HL-60 (cell line): ENCODE results near the gene FAM43A.
A peak's percentile ranks its signal among the peaks of the same experiment; 100 is the strongest.

Experiments used
- GABPA ChIP-seq: IDR thresholded peaks from 2 replicates; pipeline ENCODE4 v1.6.1; 2012; ENCODE audit warnings: low read depth
- POLR2AphosphoS5 ChIP-seq: IDR thresholded peaks from 2 replicates; pipeline ENCODE4 v1.6.1; 2012; ENCODE audit warnings: low read depth
- REST ChIP-seq: IDR thresholded peaks from 2 replicates; pipeline ENCODE4 v1.6.1; 2012; ENCODE audit warnings: low read depth; ENCODE audit not compliant: insufficient replicate concordance
- SPI1 ChIP-seq: IDR thresholded peaks from 2 replicates; pipeline ENCODE4 v1.6.1; 2012; ENCODE audit warnings: low read depth, mild to moderate bottlenecking, borderline replicate concordance
- TF ChIP-seq, protein P1 (sequence below): IDR thresholded peaks from one replicate; pipeline ENCODE4 v1.5.1; 2011; ENCODE audit warnings: low read length, control low read depth, inconsistent platforms; ENCODE audit not compliant: insufficient read depth

DNA sequence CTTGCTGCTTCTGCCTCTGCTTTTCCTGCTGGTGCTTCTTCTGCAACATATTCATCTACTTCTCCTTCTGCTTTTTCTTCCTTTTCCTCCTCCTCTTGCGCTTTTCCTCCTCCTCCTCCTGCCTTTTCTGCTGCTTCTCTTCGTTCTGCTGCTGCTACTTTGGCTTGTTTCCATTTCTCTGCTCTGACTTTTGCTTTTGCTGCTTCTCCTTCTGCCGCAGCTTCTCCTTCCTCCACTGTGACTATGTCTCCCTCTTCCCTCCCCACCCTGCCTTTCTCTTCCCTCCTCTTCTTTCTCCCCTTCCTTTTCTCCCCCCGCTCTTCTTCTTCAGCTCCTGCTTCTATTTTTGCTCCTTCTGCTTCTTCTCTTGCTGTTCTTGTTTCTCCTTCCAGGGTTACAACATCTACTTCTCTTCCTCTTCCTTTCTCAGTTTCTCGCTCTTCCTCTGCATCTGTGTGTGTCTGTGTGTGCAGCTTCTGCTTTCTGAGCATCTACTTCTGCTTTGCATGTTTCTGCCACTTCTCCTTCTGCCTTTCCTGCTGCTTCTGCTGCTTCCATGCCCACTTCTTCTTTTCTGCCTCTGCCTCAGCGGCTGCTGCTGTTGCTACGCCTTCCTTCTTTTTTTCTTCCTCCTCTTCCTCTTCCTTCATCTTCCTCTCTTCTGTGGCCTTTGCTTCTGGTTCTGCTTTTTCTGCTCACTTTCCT is 51.4 kb downstream of the FAM43A start:
- TF ChIP-seq, protein P1, sequence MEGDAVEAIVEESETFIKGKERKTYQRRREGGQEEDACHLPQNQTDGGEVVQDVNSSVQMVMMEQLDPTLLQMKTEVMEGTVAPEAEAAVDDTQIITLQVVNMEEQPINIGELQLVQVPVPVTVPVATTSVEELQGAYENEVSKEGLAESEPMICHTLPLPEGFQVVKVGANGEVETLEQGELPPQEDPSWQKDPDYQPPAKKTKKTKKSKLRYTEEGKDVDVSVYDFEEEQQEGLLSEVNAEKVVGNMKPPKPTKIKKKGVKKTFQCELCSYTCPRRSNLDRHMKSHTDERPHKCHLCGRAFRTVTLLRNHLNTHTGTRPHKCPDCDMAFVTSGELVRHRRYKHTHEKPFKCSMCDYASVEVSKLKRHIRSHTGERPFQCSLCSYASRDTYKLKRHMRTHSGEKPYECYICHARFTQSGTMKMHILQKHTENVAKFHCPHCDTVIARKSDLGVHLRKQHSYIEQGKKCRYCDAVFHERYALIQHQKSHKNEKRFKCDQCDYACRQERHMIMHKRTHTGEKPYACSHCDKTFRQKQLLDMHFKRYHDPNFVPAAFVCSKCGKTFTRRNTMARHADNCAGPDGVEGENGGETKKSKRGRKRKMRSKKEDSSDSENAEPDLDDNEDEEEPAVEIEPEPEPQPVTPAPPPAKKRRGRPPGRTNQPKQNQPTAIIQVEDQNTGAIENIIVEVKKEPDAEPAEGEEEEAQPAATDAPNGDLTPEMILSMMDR, result no peak
- TF ChIP-seq GABPA (no peak; the same call in 1 of the 2 replicates), SPI1 (peak; percentile 100), POLR2AphosphoS5 (peak; percentile 92), REST (no peak)
